HL-60 (cell line): ENCODE data around the gene ZNF587.
"Not testable (repeated sequence)": the region's sequence is repeated elsewhere in the genome, so short reads cannot be mapped to it uniquely, and the experiment has no call there.

Experiments used
- DNase-seq, 2 experiments: peaks; one replicate each; pipeline ENCODE4 v3.0.0-alpha.2; 2010 to 2020; ENCODE audit warnings: low read depth in 1 of 2, low spot score in 1 of 2
- H3K27ac ChIP-seq: fragments of 250-450 bp; sonication (Bioruptor Pico); replicated peaks from 2 replicates; pipeline ENCODE4 v1.5.1; 2020; ENCODE audit warnings: mild to moderate bottlenecking, moderate library complexity
- H3K27me3 ChIP-seq: fragments of 250-450 bp; sonication (Bioruptor Pico); 2 replicates; pipeline ENCODE4 v1.5.1; 2021; ENCODE audit warnings: mild to moderate bottlenecking, moderate library complexity; ENCODE audit not compliant: insufficient read depth, poor library complexity, severe bottlenecking
- H3K4me3 ChIP-seq: replicated peaks from 2 replicates; pipeline ENCODE4 v1.5.1; 2011; ENCODE audit warnings: mild to moderate bottlenecking, control low read depth, low read length; ENCODE audit not compliant: insufficient read depth
- CTCF ChIP-seq: IDR thresholded peaks from one replicate; pipeline ENCODE4 v1.5.1; 2011; ENCODE audit warnings: low read length, control low read depth, inconsistent platforms; ENCODE audit not compliant: insufficient read depth
- GABPA ChIP-seq: IDR thresholded peaks from 2 replicates; pipeline ENCODE4 v1.6.1; 2012; ENCODE audit warnings: low read depth
- POLR2AphosphoS5 ChIP-seq: IDR thresholded peaks from 2 replicates; pipeline ENCODE4 v1.6.1; 2012; ENCODE audit warnings: low read depth
- REST ChIP-seq: IDR thresholded peaks from 2 replicates; pipeline ENCODE4 v1.6.1; 2012; ENCODE audit warnings: low read depth; ENCODE audit not compliant: insufficient replicate concordance
- SPI1 ChIP-seq: IDR thresholded peaks from 2 replicates; pipeline ENCODE4 v1.6.1; 2012; ENCODE audit warnings: low read depth, mild to moderate bottlenecking, borderline replicate concordance

Gene ZNF587

GRCh38 chr19:57803594-57804325 is 45.9 kb upstream of the ZNF587 start:
- no peak for TF ChIP-seq POLR2AphosphoS5
- no peak for TF ChIP-seq REST
- no peak for TF ChIP-seq CTCF
- no peak for TF ChIP-seq GABPA
- TF ChIP-seq SPI1: no peak
- DNase-seq: no peak

GRCh38 chr19:57807541-57807940 is 42.1 kb upstream of the ZNF587 start:
- no peak overlapping the region for H3K4me3 ChIP-seq
- H3K27me3 ChIP-seq: no peaks in the 10 kb centered on the region
- no peak for TF ChIP-seq CTCF
- TF ChIP-seq SPI1: no peak
- no peak for TF ChIP-seq POLR2AphosphoS5
- TF ChIP-seq REST: no peak
- TF ChIP-seq GABPA: no peak
- H3K27ac ChIP-seq: no peak overlapping the region
- no peak for DNase-seq

More at GRCh38 chr19:57803594-57804325, 45.9 kb upstream of the ZNF587 start:
- Histone ChIP-seq H3K27me3 (no peaks in the 10 kb centered on the region), H3K27ac (no peak overlapping the region), H3K4me3 (no peak overlapping the region)

GRCh38 chr19:57810410-57811295 is 39.0 kb upstream of the ZNF587 start:
- DNase-seq, H3K27ac ChIP-seq, H3K4me3 ChIP-seq, H3K27me3 ChIP-seq: not testable (repeated sequence)
- TF ChIP-seq SPI1: peak; percentile 16; the same call in 1 of the 2 replicates

- DNase-seq: no peak
- Histone ChIP-seq H3K27ac (no peak overlapping the region; the same call in 1 of the 2 replicates), H3K27me3 (no peaks in the 10 kb centered on the region), H3K4me3 (no peak overlapping the region)
- TF ChIP-seq GABPA (no peak), CTCF (no peak), REST (no peak), POLR2AphosphoS5 (no peak), SPI1 (no peak)
Observed at GRCh38 chr19:57812226-57812625, 37.4 kb upstream of the ZNF587 start.
